Measurements from ENCODE around the gene CHADL. TPM values are rescaled to one million over a fixed set of nuclear protein-coding genes. Genes with fewer than 3 reads are reported as not detected.

Gene CHADL
- total RNA-seq, 1 experiment from 2014 or later, result 0.74 TPM

GRCh38 chr22:41285441-41285819 lies 44.7 kb upstream of the CHADL start:
- ChIA-PET CTCF (interaction anchor here (0.5 kb wide), 1 partner anchor 190 kb away, joined by 7 read pairs; no protein-coding TSS in a partner anchor), POLR2A (ENCODE audit: unreplicated experiment) (interaction anchor here (1.0 to 1.2 kb wide), 2 partner anchors 16 to 97 kb away, joined by 7 to 8 read pairs; partner anchors contain the start of genes TEF and ZC3H7B)
- Histone ChIP-seq H3K79me2 (ENCODE audit: low read depth) (peaks cover 61% of the 10 kb centered on the region), H3K9me2 (ENCODE audit: insufficient read depth) (no peaks in the 10 kb centered on the region), H3K4me3 (peak overlapping the region; percentile 99), H3K36me3 (ENCODE audit: low read depth) (peaks cover 28% of the 10 kb centered on the region), H4K20me1 (ENCODE audit: insufficient read depth) (peaks cover 36% of the 10 kb centered on the region), H3K9me3 (ENCODE audit: insufficient read depth, low read depth) (no peaks in the 10 kb centered on the region), H3K27me3 (ENCODE audit: insufficient read depth, low read depth) (no peaks in the 10 kb centered on the region), H3F3A (ENCODE audit: insufficient read depth, low read depth) (peaks cover 82% of the 10 kb centered on the region), H3K4me1 (replicated peaks; ENCODE audit: insufficient read depth) (peaks cover 52% of the 10 kb centered on the region), H3K4me2 (peak overlapping the region; percentile 98), H2AFZ (peak overlapping the region; percentile 86), H3K27ac (peak overlapping the region; percentile 78)
- no TSS peak for BruUV-seq (replicated peaks)
- TF ChIP-seq EZH2 (IDR thresholded peaks at IDR 0.05; ENCODE audit: low read depth), result no peak
- no peak for TF ChIP-seq CTCF (conservative IDR thresholded peaks at IDR 0.05)
- intact Hi-C loops (cut with micrococcal nuclease; ENCODE audit: unreplicated experiment), result loop anchor here (1.0 to 5.0 kb wide), 3 partner anchors 82 to 161 kb away; partner anchors contain the start of genes TEF and TOB2
- DNase-seq, result peak; percentile 81 to 86

- TF ChIP-seq CTCF (conservative IDR thresholded peaks at IDR 0.05) (no peak), EZH2 (IDR thresholded peaks at IDR 0.05; ENCODE audit: low read depth) (no peak)
- Histone ChIP-seq H4K20me1 (ENCODE audit: insufficient read depth) (peaks cover 37% of the 10 kb centered on the region), H3K9me2 (ENCODE audit: insufficient read depth) (no peaks in the 10 kb centered on the region), H2AFZ (no peak overlapping the region), H3K4me3 (peak overlapping the region; percentile 99), H3K27ac (peak overlapping the region; percentile 78), H3K4me1 (replicated peaks; ENCODE audit: insufficient read depth) (peaks cover 42% of the 10 kb centered on the region), H3K79me2 (ENCODE audit: low read depth) (peaks cover 67% of the 10 kb centered on the region), H3K36me3 (ENCODE audit: low read depth) (peaks cover 32% of the 10 kb centered on the region), H3K4me2 (peak overlapping the region; percentile 98), H3K27me3 (ENCODE audit: insufficient read depth, low read depth) (no peaks in the 10 kb centered on the region), H3F3A (ENCODE audit: insufficient read depth, low read depth) (peaks cover 72% of the 10 kb centered on the region), H3K9me3 (ENCODE audit: insufficient read depth, low read depth) (no peaks in the 10 kb centered on the region)
- DNase-seq, result peak; percentile 43 to 71
- POLR2A ChIA-PET (ENCODE audit: unreplicated experiment), result no interaction called here
- BruUV-seq (replicated peaks), result no TSS peak
- intact Hi-C loops (cut with micrococcal nuclease; ENCODE audit: unreplicated experiment), result no loop called here
- CTCF ChIA-PET, result no interaction called here
These were observed 43.7 kb upstream of the CHADL start for GRCh38 chr22:41284465-41284864.

- intact Hi-C loops (cut with micrococcal nuclease; ENCODE audit: unreplicated experiment), result no loop called here
- Histone ChIP-seq H3K9me3 (ENCODE audit: insufficient read depth, low read depth) (no peaks in the 10 kb centered on the region), H2AFZ (no peak overlapping the region), H3K9me2 (ENCODE audit: insufficient read depth) (no peaks in the 10 kb centered on the region), H3K27ac (no peak overlapping the region), H3K4me3 (no peak overlapping the region), H4K20me1 (ENCODE audit: insufficient read depth) (peaks cover 51% of the 10 kb centered on the region), H3K79me2 (ENCODE audit: low read depth) (peaks cover 71% of the 10 kb centered on the region), H3K4me2 (no peak overlapping the region), H3F3A (ENCODE audit: insufficient read depth, low read depth) (peaks cover 56% of the 10 kb centered on the region), H3K36me3 (ENCODE audit: low read depth) (peaks cover 56% of the 10 kb centered on the region), H3K4me1 (replicated peaks; ENCODE audit: insufficient read depth) (peaks cover 14% of the 10 kb centered on the region), H3K27me3 (ENCODE audit: insufficient read depth, low read depth) (no peaks in the 10 kb centered on the region)
- ChIA-PET CTCF (no interaction called here), POLR2A (ENCODE audit: unreplicated experiment) (no interaction called here)
- no TSS peak for BruUV-seq (replicated peaks)
- TF ChIP-seq EZH2 (IDR thresholded peaks at IDR 0.05; ENCODE audit: low read depth), result no peak
- TF ChIP-seq CTCF (conservative IDR thresholded peaks at IDR 0.05), result no peak
- peak in 1 of 2 experiments; percentile 17 for DNase-seq
These were observed 40.1 kb upstream of the CHADL start for GRCh38 chr22:41280854-41281253.

All from PC-9 (cell line).